ENCODE measurements around the gene TCHHL1. TPM values are rescaled to one million over a fixed set of nuclear protein-coding genes. Genes with fewer than 3 reads are reported as not detected.

The TCHHL1 gene
- total RNA-seq, 3 donors from 2014 or later = not detected

- no peaks in the 10 kb centered on the region for H3K9me3 ChIP-seq
- no peak for TF ChIP-seq CTCF (IDR thresholded peaks at IDR 0.05)
- peaks cover 18% of the 10 kb centered on the region for H3K4me1 ChIP-seq (ENCODE audit: low read depth)
- peaks cover 6% of the 10 kb centered on the region for H3K36me3 ChIP-seq (ENCODE audit: low read depth)
- no peak overlapping the region for H3K4me3 ChIP-seq
- ATAC-seq = no peak
- no peak for DNase-seq
- intact Hi-C loops (cut with DNase I, micrococcal nuclease) = loop anchor here in 1 of 2 donors (5.0 kb wide), 1 partner anchor 138 kb away; no protein-coding TSS in a partner anchor
Observed at GRCh38 chr1:152049291-152050083, 39.4 kb downstream of the TCHHL1 start.

GRCh38 chr1:152048416-152049009, 40.4 kb downstream of the TCHHL1 start:
- Histone ChIP-seq H3K9me3 (no peaks in the 10 kb centered on the region), H3K4me3 (no peak overlapping the region), H3K36me3 (ENCODE audit: low read depth) (peaks cover 6% of the 10 kb centered on the region), H3K4me1 (ENCODE audit: low read depth) (peaks cover 18% of the 10 kb centered on the region)
- no peak for TF ChIP-seq CTCF (IDR thresholded peaks at IDR 0.05)
- intact Hi-C loops (cut with DNase I, micrococcal nuclease) = no loop called here
- peak; percentile 76 for ATAC-seq
- DNase-seq = peak; percentile 74 to 90 (median 82)

GRCh38 chr1:152047730-152048415, 41.0 kb downstream of the TCHHL1 start:
- Histone ChIP-seq H3K9me3 (no peaks in the 10 kb centered on the region), H3K4me3 (no peak overlapping the region), H3K4me1 (ENCODE audit: low read depth) (peaks cover 18% of the 10 kb centered on the region), H3K36me3 (ENCODE audit: low read depth) (peaks cover 6% of the 10 kb centered on the region)
- peak; percentile 89 to 96 (median 90) for DNase-seq
- intact Hi-C loops (cut with DNase I, micrococcal nuclease) = no loop called here
- peak; percentile 36 for TF ChIP-seq CTCF (IDR thresholded peaks at IDR 0.05)
- peak; percentile 93 for ATAC-seq

GRCh38 chr1:152047413-152047729, 41.5 kb downstream of the TCHHL1 start:
- DNase-seq = no peak
- intact Hi-C loops (cut with DNase I, micrococcal nuclease) = no loop called here
- peaks cover 6% of the 10 kb centered on the region for H3K36me3 ChIP-seq (ENCODE audit: low read depth)
- no peaks in the 10 kb centered on the region for H3K9me3 ChIP-seq
- no peak for ATAC-seq
- peaks cover 18% of the 10 kb centered on the region for H3K4me1 ChIP-seq (ENCODE audit: low read depth)
- no peak overlapping the region for H3K4me3 ChIP-seq
- no peak for TF ChIP-seq CTCF (IDR thresholded peaks at IDR 0.05)

GRCh38 chr1:152044386-152044785, 44.5 kb downstream of the TCHHL1 start:
- intact Hi-C loops (cut with DNase I, micrococcal nuclease) = no loop called here
- DNase-seq = no peak
- Histone ChIP-seq H3K9me3 (no peaks in the 10 kb centered on the region), H3K4me1 (ENCODE audit: low read depth) (peaks cover 18% of the 10 kb centered on the region), H3K36me3 (ENCODE audit: low read depth) (peaks cover 6% of the 10 kb centered on the region), H3K4me3 (no peak overlapping the region)
- no peak for TF ChIP-seq CTCF (IDR thresholded peaks at IDR 0.05)
- no peak for ATAC-seq

All from mucosa of descending colon (tissue), 3 donors.